ENCODE measurements around the gene CAT.

- TF ChIP-seq CTCF (IDR thresholded peaks at IDR 0.05 in 8 of 11, conservative IDR thresholded peaks at IDR 0.05 in 3 of 11) = no peak
- TF ChIP-seq POLR2A (IDR thresholded peaks at IDR 0.05) = no peak
These were observed 82.5 kb downstream of the CAT start for GRCh38 chr11:34521265-34521664.
